ENCODE results near the gene ST6GALNAC3.

The ST6GALNAC3 gene

DNA sequence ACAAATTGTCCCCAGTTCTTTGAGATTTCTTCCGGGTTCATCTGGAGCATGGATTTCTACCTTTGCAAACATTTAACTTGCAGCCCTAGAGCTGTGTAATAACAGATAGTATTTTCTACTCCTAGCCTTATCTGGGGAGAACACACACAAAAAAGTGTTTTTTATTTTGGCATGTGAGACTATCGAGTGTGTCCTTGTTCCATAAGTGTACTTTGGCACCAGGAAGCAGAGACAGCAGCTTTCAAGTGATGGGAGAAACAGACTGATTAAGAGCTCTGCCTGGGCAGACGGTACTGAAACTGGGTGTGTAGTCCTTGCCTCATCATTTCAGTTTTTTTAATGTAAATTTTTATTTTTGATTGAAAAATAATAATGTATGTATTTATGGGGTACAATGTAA is 297.4 kb downstream of the ST6GALNAC3 start:
- DNase-seq: no peak

DNA sequence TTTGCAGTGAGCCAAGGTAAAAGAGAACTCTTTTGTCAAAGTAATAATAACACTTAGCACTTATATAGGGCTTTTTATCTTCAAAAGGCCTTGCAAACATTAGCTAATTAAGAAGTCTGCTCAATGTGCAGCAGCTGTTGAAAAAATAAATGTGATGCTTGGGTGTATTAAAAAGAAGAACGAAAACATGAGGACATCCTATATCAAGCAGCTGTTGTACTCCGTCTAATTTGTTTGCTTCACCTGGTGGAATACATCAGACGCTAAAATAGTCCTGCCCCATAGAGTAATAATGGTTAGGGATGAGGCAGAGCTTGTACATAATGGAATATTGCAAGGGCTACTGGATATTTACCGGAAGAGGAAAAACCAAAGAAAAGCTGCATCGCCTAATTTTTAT is 299.5 kb downstream of the ST6GALNAC3 start:
- DNase-seq: no peak

DNA sequence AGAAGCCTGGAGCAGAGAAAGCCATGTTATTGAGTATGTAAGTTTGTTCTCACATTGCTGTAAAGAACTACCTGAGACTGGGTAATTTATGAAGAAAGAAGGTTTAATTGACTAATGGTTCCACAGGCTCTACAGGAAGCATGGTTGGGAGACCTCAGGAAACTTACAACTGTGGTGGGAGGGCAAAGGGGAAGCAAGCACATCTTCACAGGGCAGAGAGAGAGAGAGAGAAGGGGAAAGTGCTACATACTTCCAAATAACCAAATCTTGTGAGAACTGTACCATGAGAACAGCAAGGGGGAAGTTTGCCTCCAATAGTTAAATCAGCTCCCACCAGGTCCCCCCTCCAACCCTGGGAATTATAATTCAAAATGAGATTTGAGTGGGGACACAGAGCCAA is 302.7 kb downstream of the ST6GALNAC3 start:
- no peak for DNase-seq

DNA sequence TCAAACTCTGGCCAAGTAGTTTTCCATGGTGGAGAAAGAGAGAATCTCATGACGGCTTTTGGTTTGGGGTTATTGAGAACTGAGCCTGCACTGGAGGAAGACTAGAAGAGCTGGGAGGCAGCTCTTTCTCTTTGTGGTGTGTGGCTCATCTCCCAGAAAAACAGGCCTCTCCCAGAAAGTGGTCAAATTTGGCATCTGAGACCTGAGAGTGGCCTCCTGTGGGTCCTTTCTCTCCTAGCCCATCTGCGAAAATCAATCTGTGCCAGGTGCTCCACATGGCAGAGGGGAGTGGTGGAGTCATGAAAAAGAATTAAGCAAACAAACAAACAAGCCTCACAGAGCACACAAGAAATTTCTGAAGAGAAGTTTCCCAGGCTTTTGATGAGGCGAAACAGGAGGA is 305.0 kb downstream of the ST6GALNAC3 start:
- no peak for DNase-seq

DNA sequence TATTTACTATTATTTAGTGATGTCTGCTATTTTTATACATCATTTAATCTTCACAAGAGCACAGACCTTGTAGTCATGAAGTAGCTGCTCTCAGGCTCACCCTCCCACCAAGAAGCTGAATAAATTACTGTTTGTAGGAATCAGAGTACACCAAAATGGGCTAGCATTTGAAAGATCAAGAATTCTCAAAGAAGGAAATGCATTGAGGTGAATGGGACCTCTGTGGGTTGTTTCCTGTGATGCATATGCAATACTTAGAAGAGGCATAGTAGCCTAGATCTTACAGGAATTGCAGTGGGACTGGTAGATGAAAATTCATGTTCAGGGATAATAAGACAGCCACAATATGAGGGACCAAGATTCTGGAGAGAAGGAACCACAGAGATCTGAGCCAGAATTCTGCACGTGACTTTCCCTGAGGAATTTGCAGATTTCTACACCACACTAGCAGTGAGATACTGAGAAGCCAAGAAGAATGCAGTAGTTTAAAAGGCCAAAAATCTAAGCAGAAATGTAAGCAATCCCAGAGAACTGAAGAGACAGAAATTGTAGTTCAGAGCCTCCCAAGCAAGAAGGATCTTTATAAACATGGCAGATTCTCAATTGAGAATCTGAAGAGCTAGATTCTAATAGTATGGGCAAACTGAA is 307.0 kb downstream of the ST6GALNAC3 start:
- DNase-seq: no peak

DNA sequence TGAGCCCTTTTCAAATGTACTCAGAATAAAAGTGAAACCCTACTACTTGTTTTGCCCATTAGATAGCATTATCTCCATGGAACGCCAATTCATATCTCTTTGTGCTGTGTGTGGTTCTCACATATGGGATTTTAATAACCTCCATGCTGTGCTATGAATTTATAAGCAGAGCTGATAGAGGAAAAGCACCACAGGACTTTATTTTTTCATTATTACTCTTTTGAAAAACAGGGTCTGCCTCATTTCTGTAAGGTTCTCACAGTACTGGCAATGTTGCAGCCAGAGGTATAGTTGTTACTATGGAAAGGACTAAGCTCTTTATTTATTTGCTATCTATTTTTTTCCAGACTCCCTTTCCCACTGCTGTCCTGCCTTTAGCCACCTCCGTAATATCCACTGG is 313.7 kb downstream of the ST6GALNAC3 start:
- DNase-seq: no peak

DNA sequence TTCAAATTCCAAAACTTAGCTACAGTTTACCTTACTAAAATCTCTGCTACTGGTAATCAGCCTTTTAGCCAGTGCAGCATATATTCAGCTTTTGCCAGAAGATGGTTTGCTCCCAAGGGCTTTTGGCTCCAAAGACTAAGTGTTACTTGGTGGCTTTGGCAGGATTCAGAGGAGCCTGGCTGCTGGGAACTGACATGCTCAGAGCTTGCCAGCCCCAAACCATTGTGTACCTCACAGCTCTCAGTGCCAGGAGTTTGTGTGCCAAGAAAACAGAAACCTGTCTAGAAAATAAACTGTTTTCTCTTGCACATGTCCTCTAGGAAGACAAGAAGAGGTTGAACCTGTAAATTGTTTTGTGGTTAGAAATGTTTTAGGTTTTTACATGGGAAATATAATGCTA is 315.9 kb downstream of the ST6GALNAC3 start:
- DNase-seq: no peak

DNA sequence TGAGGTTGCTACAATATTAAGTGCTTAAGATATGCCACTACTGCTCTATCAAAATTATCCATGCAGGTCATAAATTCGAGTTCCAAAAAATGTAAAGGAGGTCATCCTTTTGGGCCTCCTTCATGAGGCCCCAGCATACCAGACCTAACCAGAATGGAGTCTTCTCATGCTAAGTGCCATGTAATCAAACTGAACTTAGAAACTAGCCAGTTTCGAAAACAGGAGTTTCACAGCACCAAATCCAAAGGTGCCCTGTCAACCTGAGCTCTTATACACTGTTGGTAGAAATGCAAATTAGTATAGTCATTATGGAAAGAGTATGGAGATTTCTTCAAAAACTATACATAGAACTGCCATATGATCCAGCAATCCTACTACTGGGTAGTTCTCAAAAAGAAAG is 320.5 kb downstream of the ST6GALNAC3 start:
- no peak for DNase-seq

DNA sequence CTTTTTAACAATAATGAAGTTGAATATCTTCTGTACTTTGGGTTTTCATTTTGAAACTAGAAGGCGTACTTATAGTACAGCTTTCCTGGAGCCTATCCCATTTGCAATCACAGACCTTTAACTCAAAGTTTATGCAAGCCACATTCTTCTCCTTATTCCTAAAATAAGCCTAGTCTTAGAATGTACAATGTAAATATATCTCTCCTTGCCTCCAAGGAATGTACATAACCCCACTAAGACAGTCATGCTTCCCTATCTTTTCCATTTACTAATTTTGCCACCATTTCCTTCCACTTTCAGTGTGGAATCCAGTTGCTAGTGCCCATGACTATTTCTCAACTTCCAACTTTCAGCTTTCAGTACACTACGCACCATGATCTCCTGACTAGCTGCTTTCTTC is 327.6 kb downstream of the ST6GALNAC3 start:
- DNase-seq: no peak

DNA sequence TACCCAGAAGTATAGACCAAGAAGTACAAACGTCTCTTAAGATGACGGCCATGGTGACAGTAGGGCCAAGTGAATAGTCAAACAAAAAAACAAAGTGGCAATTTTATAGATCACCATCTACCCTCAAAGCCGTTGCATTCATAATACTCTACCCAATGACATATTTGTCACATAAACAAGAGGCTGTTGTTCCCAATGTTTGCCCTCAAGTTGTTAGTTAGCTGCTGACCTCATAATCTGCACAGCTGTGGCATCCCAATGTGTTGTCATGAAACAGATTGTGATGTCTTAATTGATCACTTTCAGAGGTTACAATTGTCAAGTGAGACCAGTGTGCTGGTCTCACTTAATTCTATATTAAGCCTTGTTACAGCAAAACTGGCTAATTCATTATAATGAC is 333.8 kb downstream of the ST6GALNAC3 start:
- DNase-seq: no peak

DNA sequence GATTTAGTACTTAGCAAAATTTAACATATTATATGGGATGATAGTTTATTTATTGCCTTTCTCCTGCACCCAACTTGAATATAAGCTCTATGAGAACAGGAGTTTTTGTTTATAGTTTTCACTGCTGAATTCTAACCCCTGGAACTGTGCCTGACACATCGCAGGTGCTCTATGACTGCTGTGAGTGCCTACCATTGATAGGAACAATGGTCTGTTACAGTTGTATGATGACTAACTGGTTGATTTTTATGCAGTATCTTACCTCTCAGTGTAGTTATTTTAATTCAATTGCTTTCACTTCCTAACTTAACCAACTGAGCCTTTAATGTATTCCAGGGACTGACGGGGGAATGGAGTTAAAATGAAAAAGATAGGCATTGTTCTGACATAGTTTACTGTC is 336.0 kb downstream of the ST6GALNAC3 start:
- DNase-seq: no peak

DNA sequence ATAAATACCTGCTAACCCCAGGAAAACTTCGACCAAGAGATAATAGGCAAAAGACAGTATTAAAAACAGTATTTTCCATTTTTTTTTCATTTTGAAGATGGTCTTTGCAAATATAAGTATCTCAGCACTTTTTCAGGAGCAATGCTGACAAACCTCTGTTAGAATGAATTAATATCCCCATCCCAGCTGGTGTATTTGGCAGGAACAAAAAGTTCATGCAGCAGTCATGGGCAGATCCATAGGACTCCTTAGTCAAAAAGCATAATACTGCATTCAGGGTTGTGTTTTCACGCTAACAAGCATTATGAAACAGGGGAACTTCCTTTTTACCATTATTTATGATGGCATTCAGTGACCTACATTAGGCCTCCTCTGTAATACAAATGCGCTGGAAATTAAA is 344.0 kb downstream of the ST6GALNAC3 start:
- DNase-seq: no peak

DNA sequence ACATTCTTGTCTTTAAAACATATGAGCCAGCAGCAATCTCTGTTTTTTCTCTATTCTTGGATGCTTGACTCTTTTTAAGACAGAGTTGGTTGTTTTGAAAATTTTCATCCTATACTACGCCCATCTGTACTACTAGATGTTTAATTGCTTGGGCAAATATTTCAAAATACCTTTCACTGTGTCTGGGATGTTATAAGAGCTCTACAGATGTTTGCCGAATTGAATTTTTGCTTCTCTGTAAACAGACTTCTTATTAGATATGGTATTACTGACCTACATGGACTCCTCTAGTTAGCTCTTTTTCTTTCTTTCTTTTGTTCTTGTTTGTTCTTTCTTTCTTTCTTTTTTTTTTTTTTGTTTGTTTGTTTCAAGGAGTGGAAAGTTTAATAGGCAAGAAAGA is 345.1 kb downstream of the ST6GALNAC3 start:
- DNase-seq: no peak

DNA sequence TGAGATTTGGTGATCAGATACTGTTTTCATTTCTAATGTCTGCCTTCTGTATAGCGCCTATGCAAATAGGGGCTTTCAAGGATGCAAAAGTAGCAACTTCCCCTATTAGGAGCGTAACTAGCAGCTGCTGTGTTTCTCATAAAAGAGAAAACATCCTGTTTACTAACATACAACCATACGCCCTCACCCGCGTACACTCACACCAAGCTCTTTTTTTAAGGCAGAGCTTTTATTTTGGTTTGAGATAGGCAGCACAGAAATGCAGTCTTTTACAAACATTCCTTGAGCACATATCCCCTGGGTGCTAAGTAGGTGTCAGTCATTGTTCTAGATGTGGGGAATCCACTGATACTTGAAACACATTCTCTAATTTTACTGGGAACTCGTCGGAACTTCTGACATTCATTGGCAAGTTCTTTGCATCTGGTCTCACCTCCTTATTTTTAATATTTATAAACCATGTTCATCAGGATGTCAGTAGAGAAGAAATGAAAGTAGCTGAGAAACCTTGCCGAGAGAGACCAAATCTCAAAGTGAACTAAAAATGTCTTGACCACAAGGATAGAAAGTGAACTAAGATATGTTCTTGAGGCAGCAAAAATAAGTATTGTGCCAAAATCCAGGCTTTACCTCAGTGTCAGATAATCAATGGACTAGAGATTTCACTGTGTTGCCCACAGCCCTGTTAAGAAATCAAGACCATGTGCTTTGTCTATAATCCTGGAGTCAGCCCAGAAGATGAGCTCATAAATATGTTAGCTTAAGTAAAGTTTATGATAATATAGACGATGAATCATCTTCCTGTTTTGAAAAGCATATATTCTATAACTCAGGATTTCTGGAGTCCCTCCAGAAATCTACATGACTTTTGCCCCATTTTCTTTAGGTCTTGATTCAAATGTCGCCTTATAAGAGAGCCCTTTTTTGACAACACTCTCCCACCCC is 350.9 kb downstream of the ST6GALNAC3 start:
- no peak for DNase-seq

DNA sequence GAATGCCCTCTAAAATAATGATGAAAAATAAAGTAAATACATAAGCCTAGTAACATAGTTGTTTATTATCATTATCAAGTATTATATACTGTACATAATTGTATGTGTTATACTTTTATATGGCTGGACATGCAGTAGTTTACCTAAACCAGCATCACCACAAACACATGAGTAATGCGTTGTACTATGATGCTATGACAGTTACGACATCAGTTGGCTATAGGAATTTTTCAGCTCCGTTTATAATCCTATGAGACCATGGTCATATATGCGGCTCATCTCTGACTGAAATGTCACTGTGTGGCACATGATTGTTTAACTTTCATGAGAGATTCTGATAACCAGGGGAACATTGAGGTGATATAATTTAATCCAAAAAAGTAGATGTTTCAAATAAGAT is 352.1 kb downstream of the ST6GALNAC3 start:
- DNase-seq: no peak

DNA sequence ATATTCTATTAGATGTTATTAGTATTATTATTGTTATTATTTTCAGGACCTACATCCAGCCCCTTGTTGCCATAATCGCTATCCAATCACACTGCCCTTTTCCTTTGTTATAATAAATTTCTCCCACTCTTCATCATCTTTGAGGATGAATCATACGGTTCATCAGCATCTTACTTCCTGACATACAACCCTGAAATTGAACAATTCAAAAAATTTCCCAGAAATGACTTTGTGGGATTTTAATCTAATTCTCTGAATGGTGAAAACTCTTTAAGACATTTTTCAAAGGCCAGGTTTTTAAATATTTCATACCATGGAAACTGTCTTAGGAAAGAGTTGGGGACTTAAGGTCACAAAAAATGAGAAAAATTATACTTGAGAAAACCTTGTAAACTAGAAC is 353.5 kb downstream of the ST6GALNAC3 start:
- DNase-seq: no peak

DNA sequence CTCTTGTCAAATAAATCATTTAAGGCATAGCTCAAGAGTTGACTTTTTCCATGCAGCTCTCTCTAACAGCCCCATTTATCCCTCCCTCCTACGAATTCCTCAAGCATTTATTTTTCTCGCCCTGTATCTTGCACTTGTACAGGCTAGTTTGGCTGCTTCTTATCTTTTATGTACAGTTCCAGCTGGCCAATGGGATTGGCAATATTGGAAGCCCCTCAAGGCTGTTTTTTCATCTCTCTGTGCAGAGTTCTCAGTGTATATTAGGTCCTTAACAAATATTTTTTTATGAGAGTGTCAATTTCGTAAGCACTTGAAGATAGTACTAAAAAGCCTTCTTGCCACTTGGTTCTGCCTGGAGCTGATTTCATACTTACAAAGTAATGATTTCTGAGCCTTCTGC is 356.0 kb downstream of the ST6GALNAC3 start:
- no peak for DNase-seq

DNA sequence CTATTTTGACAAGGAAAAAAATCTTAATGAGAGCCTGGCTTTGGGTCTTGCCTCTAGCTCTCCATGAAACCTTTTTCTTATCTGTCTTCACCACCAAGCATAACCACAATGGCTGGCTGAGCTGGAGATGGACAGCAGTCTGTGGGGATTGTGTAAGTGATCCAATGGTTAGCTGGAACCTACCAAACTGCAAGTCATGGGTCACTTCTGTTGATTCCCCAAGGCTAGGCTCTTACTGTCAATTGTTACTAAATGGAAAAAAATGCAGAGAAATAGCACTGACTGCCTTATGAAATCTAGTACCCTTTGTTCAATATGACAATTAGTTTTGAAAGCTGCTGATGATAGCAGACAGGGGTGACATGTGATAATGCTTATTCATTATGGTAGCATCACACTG is 359.0 kb downstream of the ST6GALNAC3 start:
- DNase-seq: no peak

DNA sequence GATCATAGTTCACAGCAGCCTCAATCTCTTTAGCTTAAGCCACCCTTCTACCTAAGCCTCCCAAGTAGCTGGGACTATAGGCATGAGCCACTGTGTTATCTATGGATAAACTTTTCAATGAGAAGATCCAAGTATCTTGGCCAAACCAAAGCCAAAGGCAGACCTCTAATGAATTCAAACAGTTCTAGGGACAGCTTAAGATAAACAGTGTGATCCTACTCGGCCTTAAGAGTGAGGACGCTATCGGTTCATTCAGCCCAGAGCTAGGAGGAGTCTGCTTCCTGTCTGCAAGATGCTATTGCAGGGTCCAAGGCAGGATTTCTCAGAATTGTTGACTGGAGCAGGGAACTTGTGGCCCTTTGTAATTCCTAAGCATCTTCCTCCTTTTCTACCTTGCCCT is 368.7 kb downstream of the ST6GALNAC3 start:
- no peak for DNase-seq

DNA sequence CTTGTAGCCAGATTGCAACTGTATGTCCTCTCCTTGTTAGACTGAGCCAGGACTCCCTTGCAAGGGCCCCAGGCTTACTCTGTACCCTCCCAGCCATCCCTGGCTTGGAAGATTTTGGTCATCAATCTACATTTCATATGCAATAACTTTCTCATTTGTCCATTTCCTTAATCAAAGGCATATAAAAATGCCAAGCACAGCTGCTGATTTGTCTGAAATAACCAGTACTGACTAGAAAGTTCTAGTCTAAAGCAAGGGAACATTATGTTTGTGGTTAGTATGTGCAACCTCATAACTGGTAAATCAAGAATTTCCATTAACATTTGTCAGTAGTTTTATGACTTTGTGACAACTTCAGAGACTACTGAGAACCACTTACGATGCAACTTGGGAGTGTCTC is 370.2 kb downstream of the ST6GALNAC3 start:
- DNase-seq: no peak

DNA sequence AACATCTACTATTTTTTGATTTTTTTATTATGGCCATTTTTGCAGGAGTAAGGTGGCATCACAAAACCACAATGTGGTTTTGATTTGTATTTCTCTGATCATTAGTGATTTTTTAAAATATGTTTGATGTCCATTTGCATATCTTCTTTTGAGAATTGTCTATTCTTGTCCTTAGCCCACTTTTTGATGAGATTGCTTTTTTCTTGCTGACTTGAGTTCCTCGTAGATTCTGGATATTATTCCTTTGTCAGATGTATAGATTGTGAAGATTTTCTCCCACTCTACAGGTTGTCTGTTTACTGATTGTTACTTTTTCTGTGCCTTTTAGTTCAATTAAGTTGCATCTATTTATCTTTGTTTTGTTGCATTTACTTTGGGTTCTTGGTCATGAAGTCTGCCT is 375.7 kb downstream of the ST6GALNAC3 start:
- DNase-seq: no peak

DNA sequence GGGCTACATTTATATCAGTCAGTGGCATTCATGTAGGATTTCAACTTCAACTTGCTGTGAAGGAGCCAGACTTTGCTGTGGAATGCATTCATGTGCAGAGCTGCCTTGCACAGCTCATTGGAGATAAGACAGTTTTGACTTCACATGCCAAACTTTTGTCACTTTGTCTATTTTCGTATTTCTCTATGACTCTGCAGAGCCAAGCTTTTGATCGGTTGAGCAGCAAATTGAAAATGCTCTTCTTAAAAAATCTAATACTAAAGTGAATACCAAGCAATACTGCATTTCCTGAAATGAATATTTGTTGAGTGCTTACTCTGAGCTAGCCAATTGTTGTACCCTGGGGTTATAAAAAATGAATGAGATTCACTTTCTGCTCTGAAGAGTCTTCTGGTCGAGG is 388.7 kb downstream of the ST6GALNAC3 start:
- no peak for DNase-seq

DNA sequence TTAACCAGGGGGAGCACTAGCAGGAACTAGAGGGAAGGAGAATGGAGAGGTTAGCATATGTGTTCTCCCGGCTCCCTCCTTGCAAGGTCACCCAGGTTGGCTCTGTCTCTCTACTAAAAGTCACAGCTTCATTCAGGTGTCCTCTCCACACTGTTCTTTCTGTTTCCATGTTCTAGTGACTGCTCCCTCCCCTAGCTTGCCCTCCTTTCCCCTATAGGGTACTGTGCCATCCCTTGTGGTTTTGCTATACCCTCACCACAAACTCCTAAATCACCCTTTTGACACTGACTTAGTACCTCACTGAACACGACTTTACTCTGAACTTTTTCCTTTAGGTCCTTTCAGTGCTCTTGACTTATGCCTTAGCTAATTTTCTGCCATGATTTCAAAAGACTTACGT is 389.3 kb downstream of the ST6GALNAC3 start:
- no peak for DNase-seq

DNA sequence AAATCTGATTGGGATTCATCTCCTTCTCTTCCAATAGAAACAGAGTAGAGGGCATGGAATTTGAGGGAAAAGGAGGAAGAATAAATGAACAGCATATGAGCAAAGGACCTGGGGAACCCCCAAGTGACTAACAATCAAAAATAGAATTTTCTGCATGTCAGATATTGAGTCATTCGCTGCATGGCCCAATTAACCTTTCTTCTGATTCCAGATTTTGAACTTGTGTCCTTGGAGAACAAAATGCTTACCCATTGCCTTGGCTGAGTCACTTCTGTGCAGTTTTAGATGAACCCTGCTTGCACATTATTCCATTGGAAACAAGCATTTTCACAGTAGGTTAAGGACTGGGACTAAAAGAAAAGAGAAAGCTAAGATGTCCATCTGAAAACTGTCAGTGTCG is 390.5 kb downstream of the ST6GALNAC3 start:
- DNase-seq: no peak

DNA sequence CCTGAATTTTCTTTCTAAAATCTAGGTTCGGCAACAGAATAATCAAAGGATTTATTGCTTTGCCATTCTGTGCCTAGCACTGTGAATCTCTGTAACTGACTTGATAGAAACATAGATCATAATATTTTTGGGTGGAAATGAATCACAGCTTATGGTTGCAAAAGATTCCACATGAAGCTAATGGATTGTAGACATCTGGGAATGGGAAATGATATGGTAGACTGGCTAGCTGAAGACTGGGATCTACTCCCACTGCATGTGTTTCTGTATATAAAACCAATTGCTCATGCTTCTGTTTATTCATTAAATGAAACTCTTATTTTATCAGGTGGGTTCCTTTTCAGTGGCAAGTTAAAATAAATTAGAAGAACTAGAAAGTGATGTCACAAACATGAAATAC is 395.6 kb downstream of the ST6GALNAC3 start:
- DNase-seq: no peak

All from CD4-positive, alpha-beta T cell treated with Interferon alpha-2 for 1 hour (primary cell).